Trophoblast cell (in vitro differentiated cells and primary cell): ENCODE results near the gene CNRIP1.
A peak's percentile ranks its signal among the peaks of the same experiment; 100 is the strongest.
"Not testable (repeated sequence)": the region's sequence is repeated elsewhere in the genome, so short reads cannot be mapped to it uniquely, and the experiment has no call there.

Experiments
- DNase-seq, 2 donors: peaks; one replicate each; pipeline ENCODE4 v3.0.0-alpha.2; 2016
- H2AFZ ChIP-seq: 2 replicates; pipeline ENCODE4 v1.6.1; 2013; ENCODE audit warnings: low read length, moderate library complexity, mild to moderate bottlenecking; ENCODE audit not compliant: insufficient read depth, poor library complexity
- H2AK5ac ChIP-seq: 2 replicates; pipeline ENCODE4 v1.6.1; 2013; ENCODE audit warnings: mild to moderate bottlenecking, low read length
- H2BK120ac ChIP-seq: 2 replicates; pipeline ENCODE4 v1.6.1; 2013; ENCODE audit warnings: low read length, mild to moderate bottlenecking, moderate library complexity; ENCODE audit not compliant: insufficient read depth, poor library complexity
- H2BK12ac ChIP-seq: 2 replicates; pipeline ENCODE4 v1.6.1; 2013; ENCODE audit warnings: mild to moderate bottlenecking, low read length, moderate library complexity
- H2BK5ac ChIP-seq: 2 replicates; pipeline ENCODE4 v1.6.1; 2013; ENCODE audit warnings: low read length, low read depth, moderate library complexity, mild to moderate bottlenecking; ENCODE audit not compliant: poor library complexity
- H3K14ac ChIP-seq: 2 replicates; pipeline ENCODE4 v1.6.1; 2013; ENCODE audit warnings: mild to moderate bottlenecking, low read length
- H3K18ac ChIP-seq: 2 replicates; pipeline ENCODE4 v1.6.1; 2013; ENCODE audit warnings: mild to moderate bottlenecking, low read length
- H3K23ac ChIP-seq: 2 replicates; pipeline ENCODE4 v1.6.1; 2013; ENCODE audit warnings: low read length
- H3K27ac ChIP-seq: 2 replicates; pipeline ENCODE4 v1.5.1; 2013; ENCODE audit warnings: low read depth, mild to moderate bottlenecking, inconsistent platforms, low read length, moderate library complexity
- H3K27me3 ChIP-seq: 2 replicates; pipeline ENCODE4 v1.6.1; 2013; ENCODE audit warnings: inconsistent platforms, mild to moderate bottlenecking, low read length, moderate library complexity; ENCODE audit not compliant: insufficient read depth
- H3K36me3 ChIP-seq, 2 experiments: 1 replicate in 1 of 2; 2 replicates in 1 of 2; pipeline ENCODE4 v1.6.1; 2013; ENCODE audit warnings: low read length in 2 of 2, mild to moderate bottlenecking in 2 of 2, moderate library complexity in 1 of 2; ENCODE audit not compliant: insufficient read depth in 2 of 2, control insufficient read depth in 1 of 2
- H3K4ac ChIP-seq: 2 replicates; pipeline ENCODE4 v1.6.1; 2013; ENCODE audit warnings: low read depth, mild to moderate bottlenecking, low read length, moderate library complexity
- H3K4me1 ChIP-seq, 2 experiments: 1 replicate in 1 of 2; 2 replicates in 1 of 2; pipeline ENCODE4 v1.6.1; 2013; ENCODE audit warnings: low read length in 2 of 2, mild to moderate bottlenecking in 2 of 2, moderate library complexity in 1 of 2; ENCODE audit not compliant: insufficient read depth in 2 of 2, control insufficient read depth in 1 of 2
- H3K4me2 ChIP-seq: 2 replicates; pipeline ENCODE4 v1.6.1; 2013; ENCODE audit warnings: inconsistent platforms, mild to moderate bottlenecking, low read length, moderate library complexity
- H3K4me3 ChIP-seq: 2 replicates; pipeline ENCODE4 v1.5.1; 2013; ENCODE audit warnings: mild to moderate bottlenecking, low read depth, low read length, inconsistent platforms
- H3K79me1 ChIP-seq: one replicate; pipeline ENCODE4 v1.6.1; 2013; ENCODE audit warnings: low read length
- H3K79me2 ChIP-seq: 2 replicates; pipeline ENCODE4 v1.6.1; 2013; ENCODE audit warnings: low read length, mild to moderate bottlenecking; ENCODE audit not compliant: control insufficient read depth, insufficient read depth, poor library complexity
- H3K9ac ChIP-seq: 2 replicates; pipeline ENCODE4 v1.6.1; 2013; ENCODE audit warnings: mild to moderate bottlenecking, low read length
- H3K9me3 ChIP-seq: 2 replicates; pipeline ENCODE4 v1.6.1; 2013; ENCODE audit warnings: low read depth, mild to moderate bottlenecking, control low read depth, inconsistent platforms, low read length; ENCODE audit not compliant: insufficient read depth
- H4K12ac ChIP-seq: 2 replicates; pipeline ENCODE4 v1.6.1; 2013; ENCODE audit warnings: low read depth, mild to moderate bottlenecking, low read length, moderate library complexity
- H4K8ac ChIP-seq: 2 replicates; pipeline ENCODE4 v1.6.1; 2013; ENCODE audit warnings: low read depth, mild to moderate bottlenecking, low read length, moderate library complexity
- H4K91ac ChIP-seq: one replicate; pipeline ENCODE4 v1.6.1; 2013; ENCODE audit warnings: low read depth, mild to moderate bottlenecking, low read length, moderate library complexity
- WGBS: extraction: QIAGEN DNeasy Blood & Tissue Kit; methylation state at CpG from one replicate; pipeline ENCODE4 v1.1.7; 2013; ENCODE audit warnings: missing lambda C conversion rate; ENCODE audit not compliant: insufficient read length, insufficient coverage; ENCODE audit errors: extremely low coverage; 5-methylcytosine and 5-hydroxymethylcytosine counted together

The CNRIP1 gene

GRCh38 chr2:68309426-68309825, 10.3 kb downstream of the CNRIP1 start:
- Histone ChIP-seq H3K79me2 (no peaks in the 10 kb centered on the region), H3K4me2 (no peak overlapping the region), H3K9ac (no peak overlapping the region), H2BK12ac (no peak overlapping the region), H3K18ac (no peak overlapping the region), H3K23ac (no peak overlapping the region), H3K4me3 (no peak overlapping the region), H3K79me1 (no peaks in the 10 kb centered on the region), H4K12ac (no peak overlapping the region), H2AK5ac (no peak overlapping the region), H3K4ac (no peak overlapping the region), H3K9me3 (no peaks in the 10 kb centered on the region), H2BK120ac (no peak overlapping the region), H2AFZ (no peak overlapping the region), H3K14ac (no peak overlapping the region), H3K4me1 (no peaks in the 10 kb centered on the region), H4K91ac (no peak overlapping the region), H2BK5ac (no peak overlapping the region), H3K27ac (no peak overlapping the region), H3K36me3 (no peaks in the 10 kb centered on the region), H4K8ac (no peak overlapping the region), H3K27me3 (no peaks in the 10 kb centered on the region)
- DNase-seq, result no peak

GRCh38 chr2:68303902-68304272, 15.9 kb downstream of the CNRIP1 start:
- H4K12ac ChIP-seq, H3K79me1 ChIP-seq, H3K4me1 ChIP-seq: not testable (repeated sequence)

GRCh38 chr2:68303033-68303901, 16.5 kb downstream of the CNRIP1 start:
- Histone ChIP-seq H3K27me3 (no peaks in the 10 kb centered on the region), H3K79me2 (no peaks in the 10 kb centered on the region)

More at GRCh38 chr2:68303902-68304272, 15.9 kb downstream of the CNRIP1 start:
- H3K9ac ChIP-seq, H2BK120ac ChIP-seq, H2BK12ac ChIP-seq, H3K79me2 ChIP-seq, H2AK5ac ChIP-seq, H3K4me3 ChIP-seq, H3K9me3 ChIP-seq, H3K14ac ChIP-seq, H2BK5ac ChIP-seq, H4K91ac ChIP-seq, H3K27ac ChIP-seq, H4K8ac ChIP-seq, H3K27me3 ChIP-seq, H3K36me3 ChIP-seq, H3K23ac ChIP-seq, H3K18ac ChIP-seq, H3K4ac ChIP-seq, H2AFZ ChIP-seq, H3K4me2 ChIP-seq: not testable (repeated sequence)
- DNase-seq, result peak in 1 of 2 donors; percentile 55
- WGBS, result no CpG with 5 or more reads among the region's 1 CpG

DNA sequence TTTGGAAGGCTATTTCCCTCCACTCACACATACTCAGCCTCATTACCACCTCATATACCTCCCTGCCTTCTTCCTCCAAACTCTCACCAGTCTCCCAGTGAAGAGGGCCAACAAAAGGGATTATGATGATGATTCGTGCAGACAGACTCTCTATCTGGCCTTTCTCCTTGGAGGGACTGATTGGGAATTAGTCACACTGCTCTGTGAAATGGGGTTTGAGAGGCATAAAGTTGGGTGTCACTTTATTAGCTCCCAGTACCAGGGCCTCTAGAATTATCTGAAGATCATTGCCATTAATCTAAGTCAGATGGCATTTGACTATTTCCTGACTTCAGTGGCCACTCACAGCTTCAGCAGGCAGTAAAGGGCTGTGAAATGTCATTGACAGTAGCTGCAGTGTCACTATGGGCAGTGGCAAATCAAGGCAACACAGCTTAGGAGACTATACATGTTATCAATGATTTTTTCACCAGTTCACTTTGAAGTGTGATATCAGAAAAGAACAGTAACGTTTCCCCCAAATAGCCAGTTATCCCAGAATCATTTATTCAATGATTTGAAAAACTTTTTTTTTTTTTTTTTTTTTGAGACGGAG, 17.4 kb downstream of the CNRIP1 start:
- no peaks in the 10 kb centered on the region for H3K9me3 ChIP-seq
- no peak overlapping the region for H3K4me3 ChIP-seq
- H4K91ac ChIP-seq, result no peak overlapping the region
- H3K27ac ChIP-seq, result no peak overlapping the region
- no peaks in the 10 kb centered on the region for H3K4me1 ChIP-seq
- no peak overlapping the region for H3K9ac ChIP-seq
- no peak overlapping the region for H4K8ac ChIP-seq
- no peak overlapping the region for H4K12ac ChIP-seq
- H3K79me1 ChIP-seq, result no peaks in the 10 kb centered on the region
- no peak overlapping the region for H3K23ac ChIP-seq
- no peak overlapping the region for H2AK5ac ChIP-seq
- no peak overlapping the region for H3K18ac ChIP-seq
- DNase-seq, result peak in 1 of 2 donors; percentile 18
- H3K36me3 ChIP-seq, result no peaks in the 10 kb centered on the region
- H3K4ac ChIP-seq, result no peak overlapping the region
- H3K79me2 ChIP-seq, result no peaks in the 10 kb centered on the region
- H2BK120ac ChIP-seq, result no peak overlapping the region
- no peak overlapping the region for H3K4me2 ChIP-seq
- H2AFZ ChIP-seq, result no peak overlapping the region
- no peaks in the 10 kb centered on the region for H3K27me3 ChIP-seq
- H2BK5ac ChIP-seq, result no peak overlapping the region
- H2BK12ac ChIP-seq, result no peak overlapping the region
- H3K14ac ChIP-seq, result no peak overlapping the region
- WGBS, result no CpG with 5 or more reads among the region's 3 CpGs

More at GRCh38 chr2:68303033-68303901, 16.5 kb downstream of the CNRIP1 start:
- Histone ChIP-seq H2AFZ (no peak overlapping the region), H2BK120ac (no peak overlapping the region), H3K9me3 (no peaks in the 10 kb centered on the region), H3K79me1 (no peaks in the 10 kb centered on the region), H3K18ac (no peak overlapping the region), H3K14ac (no peak overlapping the region), H3K4ac (no peak overlapping the region), H3K4me3 (no peak overlapping the region), H2AK5ac (no peak overlapping the region), H3K27ac (no peak overlapping the region), H4K91ac (no peak overlapping the region), H2BK5ac (no peak overlapping the region), H3K4me2 (no peak overlapping the region), H3K36me3 (no peaks in the 10 kb centered on the region), H3K4me1 (no peaks in the 10 kb centered on the region), H4K12ac (no peak overlapping the region), H4K8ac (no peak overlapping the region), H2BK12ac (no peak overlapping the region), H3K9ac (no peak overlapping the region), H3K23ac (no peak overlapping the region)
- no CpG with 5 or more reads among the region's 12 CpGs for WGBS
- peak; percentile 27 to 72 for DNase-seq
